Adrenal gland (tissue), 12 donors: ENCODE measurements around the gene ANP32D. TPM values are rescaled to one million over a fixed set of nuclear protein-coding genes. Genes with fewer than 3 reads are reported as not detected.

Experiments
- DNase-seq, 7 donors: peaks; one replicate each; pipeline ENCODE4 v3.0.0-alpha.2; 2019 to 2020
- H3K27ac ChIP-seq, 5 donors: fragments of 200-600 bp; sonication (generic) in 4 of 5; 1 replicate in 3 of 5; 2 replicates in 2 of 5; pipeline versions ENCODE4 v1.5.1 to v1.8.0; 2016 to 2020; ENCODE audit warnings: mild to moderate bottlenecking in 1 of 5
- H3K27me3 ChIP-seq: fragments of 200-600 bp; 2 replicates; pipeline ENCODE4 v1.8.0; 2021
- H3K36me3 ChIP-seq, 2 donors: fragments of 200-600 bp; replicated peaks in 1 of 2; 1 replicate in 1 of 2; 2 replicates in 1 of 2; pipeline versions ENCODE4 v1.5.1 to v1.8.0; 2018 to 2022
- H3K4me1 ChIP-seq, 2 donors: fragments of 200-600 bp; replicated peaks in 1 of 2; 1 replicate in 1 of 2; 2 replicates in 1 of 2; pipeline versions ENCODE4 v1.5.1 to v1.8.0; 2018 to 2021
- H3K4me3 ChIP-seq, 4 donors: fragments of 200-600 bp; sonication (generic) in 3 of 4; one replicate each; pipeline ENCODE4 v1.5.1; 2016 to 2018
- H3K9me3 ChIP-seq, 3 donors: fragments of 200-600 bp; sonication (generic) in 1 of 3; replicated peaks in 1 of 3; 1 replicate in 2 of 3; 2 replicates in 1 of 3; pipeline versions ENCODE4 v1.5.1 to v1.8.0; 2016 to 2021
- CTCF ChIP-seq, 6 experiments: fragments of 450-650 bp in 4 of 6; fragments of 200-600 bp in 2 of 6; sonication (generic) in 1 of 6; IDR thresholded peaks; 1 replicate in 5 of 6; 2 replicates in 1 of 6; pipeline versions ENCODE4 v1.5.1 to v1.8.0; 2016 to 2021; ENCODE audit warnings: antibody characterized with exemption in 6 of 6, mild to moderate bottlenecking in 2 of 6, moderate library complexity in 1 of 6
- POLR2A ChIP-seq, 2 donors: fragments of 450-650 bp; IDR thresholded peaks; one replicate each; pipeline ENCODE4 v1.6.1; 2017; ENCODE audit warnings: antibody characterized with exemption in 2 of 2, mild to moderate bottlenecking in 2 of 2, moderate library complexity in 1 of 2
- WGBS, 4 donors: extraction: QIAGEN DNeasy Blood & Tissue Kit in 2 of 4; methylation state at CpG; one replicate each; pipeline versions ENCODE4 v1.1.5 to v1.1.7; 2013 to 2017; 5-methylcytosine and 5-hydroxymethylcytosine counted together
- intact Hi-C, 2 donors: fragments of 100-400 bp; cut with DNase I; formaldehyde crosslinking; loops; one replicate each; pipeline versions ENCODE4 v1.14.1 to v1.15.0; 2022 to 2023
- polyA plus RNA-seq, 3 donors: library from polyadenylated mRNA; stranded (reverse); fragments of 200-250 nt in 2 of 3; fragments of 350-450 nt in 1 of 3; fragmentation: Illumina TruSeq in 1 of 3; extraction: RNeasy Lipid Tissue Mini Kit (QIAGEN cat#74804) in 1 of 3; gene quantifications; one replicate each; pipeline ENCODE4 v1.2.3, GENCODE V29; 2013 to 2014
- total RNA-seq, 9 donors: library from RNA; depleted of rRNA in 4 of 9; stranded (reverse); fragments of >200 nt in 4 of 9; fragments of 120-200 nt in 1 of 9; fragmentation: NEBNext Ultra II Directional in 1 of 9; extraction: Animal tissue kit (Norgen Biotek cat#: 25700) in 1 of 9; gene quantifications; one replicate each; pipeline versions ENCODE4 v1.1.0 to v1.2.4, GENCODE V29; 2013 to 2023
- donor health status: healthy with polysubstance abuse.
- donor health status: Bipolar disorder and iron deficiency.
- donor health status: DM: yes; HTN: yes; CAD: no.
- donor health status: DM: no; HTN: no; CAD: no.
- donor health status: DM: no; HTN: no; CAD: no.
- donor health status: DM: yes; HTN: yes; CAD: no.

ANP32D gene
- total and polyA plus RNA-seq, 12 donors, result 0.27 to 2.1 (median 1.0) TPM; not detected in 8

GRCh38 chr12:48442179-48442847 is 30.0 kb upstream of the ANP32D start:
- no peak for DNase-seq
- Histone ChIP-seq H3K27ac (peak overlapping the region in 1 of 5 donors; percentile 68), H3K36me3 (no peaks in the 10 kb centered on the region), H3K27me3 (no peaks in the 10 kb centered on the region), H3K4me3 (no peak overlapping the region), H3K4me1 (peaks cover 8 to 29% of the 10 kb centered on the region in 2 donors), H3K9me3 (no peaks in the 10 kb centered on the region)
- WGBS, 4 donors, result 93 to 95% (median 94%) methylated on average over 3 of the region's 3 CpGs
- intact Hi-C loops, result no loop called here
- TF ChIP-seq POLR2A (IDR thresholded peaks at IDR 0.05) (no peak), CTCF (IDR thresholded peaks at IDR 0.05) (no peak)

- DNase-seq, result no peak
- Histone ChIP-seq H3K27me3 (no peaks in the 10 kb centered on the region), H3K27ac (peak overlapping the region in 1 of 5 donors; percentile 35), H3K36me3 (no peaks in the 10 kb centered on the region), H3K4me3 (no peak overlapping the region), H3K4me1 (peaks cover 8 to 24% of the 10 kb centered on the region in 2 donors), H3K9me3 (no peaks in the 10 kb centered on the region)
- 64 to 82% (median 78%) methylated on average over 3 of the region's 3 CpGs for WGBS, 4 donors
- intact Hi-C loops, result no loop called here
- no peak for TF ChIP-seq POLR2A (IDR thresholded peaks at IDR 0.05)
- no peak for TF ChIP-seq CTCF (IDR thresholded peaks at IDR 0.05)
These were observed 26.8 kb upstream of the ANP32D start for GRCh38 chr12:48445538-48445937.

- Histone ChIP-seq H3K27me3 (no peaks in the 10 kb centered on the region), H3K4me1 (peaks cover 5 to 20% of the 10 kb centered on the region in 2 donors), H3K9me3 (no peaks in the 10 kb centered on the region), H3K27ac (peak overlapping the region in 2 of 5 donors; percentile 27 to 35), H3K4me3 (peak overlapping the region in 1 of 4 donors; percentile 5), H3K36me3 (no peaks in the 10 kb centered on the region)
- WGBS, 4 donors, result 52 to 58% (median 54%) methylated on average over 4 of the region's 4 CpGs
- TF ChIP-seq POLR2A (IDR thresholded peaks at IDR 0.05) (no peak), CTCF (IDR thresholded peaks at IDR 0.05) (no peak)
- no peak for DNase-seq
- intact Hi-C loops, result no loop called here
These were observed 26.1 kb upstream of the ANP32D start for GRCh38 chr12:48446161-48446776.

- Histone ChIP-seq H3K4me1 (peaks cover 5 to 10% of the 10 kb centered on the region in 2 donors), H3K4me3 (no peak overlapping the region), H3K36me3 (no peaks in the 10 kb centered on the region), H3K27me3 (no peaks in the 10 kb centered on the region), H3K9me3 (no peaks in the 10 kb centered on the region), H3K27ac (no peak overlapping the region)
- intact Hi-C loops, result no loop called here
- no peak for DNase-seq
- 82 to 90% (median 85%) methylated on average over 1 of the region's 1 CpG for WGBS, 4 donors
- TF ChIP-seq CTCF (IDR thresholded peaks at IDR 0.05) (no peak), POLR2A (IDR thresholded peaks at IDR 0.05) (no peak)
These were observed 24.6 kb upstream of the ANP32D start for GRCh38 chr12:48447755-48448154.
